Mesenchymal stem cell (in vitro differentiated cells and primary cell): ENCODE results near the gene TMEM14C.

Source experiments
- DNase-seq: peaks from one replicate; pipeline ENCODE4 v3.0.0-alpha.2; 2013
- H2AFZ ChIP-seq: one replicate; pipeline ENCODE4 v1.6.1; 2013; ENCODE audit warnings: low read depth, mild to moderate bottlenecking, control low read depth, inconsistent platforms, low read length, moderate library complexity
- H2AK5ac ChIP-seq: 2 replicates; pipeline ENCODE4 v1.6.1; 2013; ENCODE audit warnings: low read length, moderate library complexity, mild to moderate bottlenecking, inconsistent platforms; ENCODE audit not compliant: severe bottlenecking
- H2BK120ac ChIP-seq: one replicate; pipeline ENCODE4 v1.6.1; 2013; ENCODE audit warnings: low read depth, mild to moderate bottlenecking, inconsistent platforms, low read length, moderate library complexity
- H2BK12ac ChIP-seq, 2 experiments: one replicate each; pipeline ENCODE4 v1.6.1; 2013; ENCODE audit warnings: inconsistent platforms in 2 of 2, low read length in 2 of 2, mild to moderate bottlenecking in 2 of 2, moderate library complexity in 2 of 2, control low read depth in 1 of 2
- H2BK15ac ChIP-seq: one replicate; pipeline ENCODE4 v1.6.1; 2013; ENCODE audit warnings: mild to moderate bottlenecking, low read depth, inconsistent platforms; ENCODE audit not compliant: poor library complexity, severe bottlenecking
- H2BK5ac ChIP-seq: 2 replicates; pipeline ENCODE4 v1.6.1; 2013; ENCODE audit warnings: low read depth, mild to moderate bottlenecking, low read length, control low read depth, inconsistent platforms; ENCODE audit not compliant: poor library complexity, severe bottlenecking
- H3K14ac ChIP-seq, 2 experiments: one replicate each; pipeline ENCODE4 v1.6.1; 2013; ENCODE audit warnings: inconsistent platforms in 2 of 2, low read length in 2 of 2, control low read depth in 1 of 2, mild to moderate bottlenecking in 1 of 2, moderate library complexity in 1 of 2
- H3K18ac ChIP-seq, 2 experiments: one replicate each; pipeline ENCODE4 v1.6.1; 2013; ENCODE audit warnings: inconsistent platforms in 2 of 2, low read length in 2 of 2, control low read depth in 1 of 2, low read depth in 1 of 2, mild to moderate bottlenecking in 1 of 2
- H3K23ac ChIP-seq, 2 experiments: one replicate each; pipeline ENCODE4 v1.6.1; 2013; ENCODE audit warnings: inconsistent platforms in 2 of 2, low read length in 2 of 2, mild to moderate bottlenecking in 2 of 2, moderate library complexity in 2 of 2, control low read depth in 1 of 2
- H3K27ac ChIP-seq: 2 replicates; pipeline ENCODE4 v1.5.1; 2013; ENCODE audit warnings: mild to moderate bottlenecking, moderate library complexity, low read length, control low read depth, inconsistent platforms; ENCODE audit not compliant: poor library complexity, severe bottlenecking
- H3K27me3 ChIP-seq, 2 experiments: 2 replicates each; pipeline versions ENCODE4 v1.6.1 to v1.7.0; 2013; ENCODE audit warnings: low read length in 2 of 2, mild to moderate bottlenecking in 2 of 2, moderate library complexity in 2 of 2, control low read depth in 1 of 2, inconsistent platforms in 1 of 2; ENCODE audit not compliant: control insufficient read depth in 1 of 2, insufficient read depth in 1 of 2
- H3K36me3 ChIP-seq, 2 experiments: 2 replicates each; pipeline versions ENCODE4 v1.6.1 to v1.7.0; 2013; ENCODE audit warnings: low read length in 2 of 2, control low read depth in 1 of 2, inconsistent platforms in 1 of 2, low read depth in 1 of 2, mild to moderate bottlenecking in 1 of 2; ENCODE audit not compliant: insufficient read depth in 2 of 2, control insufficient read depth in 1 of 2
- H3K4ac ChIP-seq, 2 experiments: one replicate each; pipeline ENCODE4 v1.6.1; 2013; ENCODE audit warnings: inconsistent platforms in 2 of 2, low read length in 2 of 2, mild to moderate bottlenecking in 2 of 2, moderate library complexity in 2 of 2, control low read depth in 1 of 2, low read depth in 1 of 2
- H3K4me1 ChIP-seq: 2 replicates; pipeline ENCODE4 v1.6.1; 2013; ENCODE audit warnings: low read depth, low read length, control low read depth; ENCODE audit not compliant: control insufficient read depth, insufficient read depth
- H3K4me2 ChIP-seq: 2 replicates; pipeline ENCODE4 v1.6.1; 2013; ENCODE audit warnings: low read length, mild to moderate bottlenecking, inconsistent platforms; ENCODE audit not compliant: poor library complexity, severe bottlenecking
- H3K4me3 ChIP-seq, 2 experiments: 2 replicates each; pipeline versions ENCODE4 v1.5.1 to v1.7.0; 2013; ENCODE audit warnings: low read length in 2 of 2, mild to moderate bottlenecking in 2 of 2, control low read depth in 1 of 2, low read depth in 1 of 2; ENCODE audit not compliant: insufficient read depth in 1 of 2
- H3K79me1 ChIP-seq: replicated peaks from 2 replicates; pipeline ENCODE4 v1.6.1; 2013; ENCODE audit warnings: mild to moderate bottlenecking, control low read depth, low read length, inconsistent platforms; ENCODE audit not compliant: poor library complexity, severe bottlenecking
- H3K9ac ChIP-seq: 2 replicates; pipeline ENCODE4 v1.7.0; 2013; ENCODE audit warnings: mild to moderate bottlenecking, low read length, moderate library complexity
- H3K9me3 ChIP-seq: 2 replicates; pipeline ENCODE4 v1.7.0; 2013; ENCODE audit warnings: mild to moderate bottlenecking, low read length; ENCODE audit not compliant: control insufficient read depth
- H4K8ac ChIP-seq: one replicate; pipeline ENCODE4 v1.6.1; 2013; ENCODE audit warnings: inconsistent platforms, mild to moderate bottlenecking, low read length, moderate library complexity
- H4K91ac ChIP-seq: one replicate; pipeline ENCODE4 v1.6.1; 2013; ENCODE audit warnings: mild to moderate bottlenecking, low read length, inconsistent platforms
- WGBS: methylation state at CpG from one replicate; pipeline ENCODE4 v1.1.7; 2013; ENCODE audit warnings: mixed read lengths; 5-methylcytosine and 5-hydroxymethylcytosine counted together

Gene TMEM14C

GRCh38 chr6:10695086-10695657, 27.7 kb upstream of the TMEM14C start:
- Histone ChIP-seq H3K9ac (peak overlapping the region; percentile 98), H2BK12ac (peak overlapping the region in 1 of 2 experiments; percentile 10)
- 0% methylated on average over 13 of the region's 17 CpGs for WGBS

DNA sequence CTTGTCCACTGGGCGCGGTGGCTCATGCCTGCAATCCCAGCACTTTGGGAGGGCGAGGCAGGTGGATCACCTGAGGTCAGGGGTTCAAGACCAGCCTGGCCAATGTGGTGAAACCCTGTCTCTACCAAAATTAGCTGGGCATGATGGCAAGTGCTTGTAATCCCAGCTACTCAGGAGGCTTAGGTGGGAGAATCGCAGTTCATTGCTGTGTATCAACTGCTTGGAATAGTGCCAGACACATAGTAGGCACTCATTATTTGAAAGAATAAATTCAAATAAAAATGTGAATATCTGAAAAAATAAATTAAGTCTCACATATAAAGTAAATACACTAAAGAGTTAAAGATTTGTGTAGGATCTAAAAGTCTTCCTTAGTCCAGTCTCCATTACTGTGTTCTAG, 26.2 kb upstream of the TMEM14C start:
- 95% methylated on average over 3 of the region's 4 CpGs for WGBS
- no peak for DNase-seq
- Histone ChIP-seq H3K4ac (no peak overlapping the region), H3K79me1 (peaks cover 22% of the 10 kb centered on the region), H2BK120ac (no peak overlapping the region), H2AFZ (no peak overlapping the region), H3K18ac (no peak overlapping the region), H3K4me3 (peak overlapping the region in 1 of 2 experiments; percentile 91), H3K27ac (no peak overlapping the region), H3K4me1 (peaks cover 4% of the 10 kb centered on the region), H2AK5ac (no peak overlapping the region), H3K23ac (no peak overlapping the region), H2BK15ac (no peak overlapping the region), H2BK5ac (no peak overlapping the region), H3K4me2 (no peak overlapping the region), H2BK12ac (no peak overlapping the region), H4K91ac (no peak overlapping the region), H3K14ac (no peak overlapping the region), H3K9me3 (no peaks in the 10 kb centered on the region), H3K27me3 (no peaks in the 10 kb centered on the region), H4K8ac (no peak overlapping the region), H3K9ac (peak overlapping the region; percentile 98), H3K36me3 (peaks cover 15 to 38% of the 10 kb centered on the region in 2 experiments)

More at GRCh38 chr6:10695086-10695657, 27.7 kb upstream of the TMEM14C start:
- Histone ChIP-seq H2BK15ac (no peak overlapping the region), H3K4me2 (peak overlapping the region; percentile 82), H3K18ac (no peak overlapping the region), H4K8ac (peak overlapping the region; percentile 77), H4K91ac (no peak overlapping the region), H3K4me3 (peak overlapping the region; percentile 68 to 91), H3K23ac (no peak overlapping the region), H2AFZ (peak overlapping the region; percentile 85), H3K4me1 (peaks cover 4% of the 10 kb centered on the region), H3K27ac (peak overlapping the region; percentile 98), H3K14ac (no peak overlapping the region), H2BK120ac (no peak overlapping the region), H2AK5ac (no peak overlapping the region), H3K9me3 (no peaks in the 10 kb centered on the region), H3K4ac (no peak overlapping the region), H3K36me3 (peaks cover 15 to 25% of the 10 kb centered on the region in 2 experiments), H3K27me3 (no peaks in the 10 kb centered on the region), H2BK5ac (no peak overlapping the region), H3K79me1 (peaks cover 22% of the 10 kb centered on the region)
- no peak for DNase-seq

- no peak overlapping the region for H3K4ac ChIP-seq
- H3K18ac ChIP-seq: no peak overlapping the region
- H2AK5ac ChIP-seq: no peak overlapping the region
- no peaks in the 10 kb centered on the region for H3K79me1 ChIP-seq
- H3K4me3 ChIP-seq: no peak overlapping the region
- no peak overlapping the region for H4K8ac ChIP-seq
- no peak overlapping the region for H2BK12ac ChIP-seq
- H3K23ac ChIP-seq: no peak overlapping the region
- peaks cover 9% of the 10 kb centered on the region for H3K9me3 ChIP-seq
- H3K9ac ChIP-seq: no peak overlapping the region
- H3K4me2 ChIP-seq: no peak overlapping the region
- H3K4me1 ChIP-seq: no peaks in the 10 kb centered on the region
- DNase-seq: no peak
- peaks cover 8 to 15% of the 10 kb centered on the region in 2 experiments for H3K36me3 ChIP-seq
- no peak overlapping the region for H3K27ac ChIP-seq
- H2BK15ac ChIP-seq: no peak overlapping the region
- no peak overlapping the region for H2BK120ac ChIP-seq
- no peak overlapping the region for H4K91ac ChIP-seq
- H3K14ac ChIP-seq: no peak overlapping the region
- WGBS: 94% methylated on average over 8 of the region's 8 CpGs
- no peaks in the 10 kb centered on the region for H3K27me3 ChIP-seq
- H2BK5ac ChIP-seq: no peak overlapping the region
- H2AFZ ChIP-seq: no peak overlapping the region
These were observed 8.9 kb upstream of the TMEM14C start for GRCh38 chr6:10713962-10714361.

- Histone ChIP-seq H2BK15ac (no peak overlapping the region), H3K23ac (no peak overlapping the region), H3K27ac (no peak overlapping the region), H3K79me1 (peaks cover 12% of the 10 kb centered on the region), H3K4ac (no peak overlapping the region), H2BK5ac (no peak overlapping the region), H2AK5ac (no peak overlapping the region), H2BK120ac (no peak overlapping the region), H3K18ac (no peak overlapping the region), H4K8ac (no peak overlapping the region), H3K9ac (peak overlapping the region; percentile 84), H3K36me3 (peaks cover 1 to 9% of the 10 kb centered on the region in 2 experiments), H2AFZ (no peak overlapping the region), H3K27me3 (no peaks in the 10 kb centered on the region), H3K4me3 (peak overlapping the region in 1 of 2 experiments; percentile 82), H3K9me3 (peaks cover 12% of the 10 kb centered on the region), H4K91ac (no peak overlapping the region), H2BK12ac (no peak overlapping the region), H3K4me1 (peaks cover 3% of the 10 kb centered on the region), H3K14ac (no peak overlapping the region), H3K4me2 (no peak overlapping the region)
- WGBS: 96% methylated on average over 8 of the region's 8 CpGs
- no peak for DNase-seq
These were observed 3.4 kb upstream of the TMEM14C start for GRCh38 chr6:10719296-10719963.
